Measurements from ENCODE around the gene DSE.

DSE gene

GRCh38 chr6:116413357-116413756 lies 42.6 kb downstream of the DSE start:
- no peak for DNase-seq (ENCODE audit: low spot score)

GRCh38 chr6:116417661-116418060 lies 46.9 kb downstream of the DSE start:
- DNase-seq (ENCODE audit: low spot score), result no peak

GRCh38 chr6:116419069-116419786 lies 48.5 kb downstream of the DSE start:
- no peak for DNase-seq (ENCODE audit: low spot score)

- DNase-seq (ENCODE audit: low spot score), result no peak
These were observed 49.6 kb downstream of the DSE start for GRCh38 chr6:116420341-116420740.

- no peak for DNase-seq (ENCODE audit: low spot score)
These were observed 51.5 kb downstream of the DSE start for GRCh38 chr6:116422238-116422637.

GRCh38 chr6:116424001-116424400 lies 53.3 kb downstream of the DSE start:
- no peak for DNase-seq (ENCODE audit: low spot score)

- no peak for DNase-seq (ENCODE audit: low spot score)
These were observed 55.8 kb downstream of the DSE start for GRCh38 chr6:116426551-116426950.

GRCh38 chr6:116429111-116429510 lies 58.4 kb downstream of the DSE start:
- no peak for DNase-seq (ENCODE audit: low spot score)

GRCh38 chr6:116430860-116431259 lies 60.1 kb downstream of the DSE start:
- no peak for DNase-seq (ENCODE audit: low spot score)

GRCh38 chr6:116431964-116432595 lies 61.3 kb downstream of the DSE start:
- no peak for DNase-seq (ENCODE audit: low spot score)

- no peak for DNase-seq (ENCODE audit: low spot score)
These were observed 62.5 kb downstream of the DSE start for GRCh38 chr6:116433206-116433712.

- no peak for DNase-seq (ENCODE audit: low spot score)
These were observed 63.4 kb downstream of the DSE start for GRCh38 chr6:116434056-116434725.

GRCh38 chr6:116436586-116436985 lies 65.8 kb downstream of the DSE start:
- DNase-seq (ENCODE audit: low spot score), result no peak

GRCh38 chr6:116437656-116438055 lies 66.9 kb downstream of the DSE start:
- no peak for DNase-seq (ENCODE audit: low spot score)

GRCh38 chr6:116438590-116439448 lies 68.1 kb downstream of the DSE start:
- no peak for DNase-seq (ENCODE audit: low spot score)

- no peak for DNase-seq (ENCODE audit: low spot score)
These were observed 68.8 kb downstream of the DSE start for GRCh38 chr6:116439522-116440051.

- DNase-seq (ENCODE audit: low spot score), result no peak
These were observed 72.4 kb downstream of the DSE start for GRCh38 chr6:116443105-116443504.

- peak; percentile 34 for DNase-seq (ENCODE audit: low spot score)
These were observed 73.3 kb downstream of the DSE start for GRCh38 chr6:116444092-116444491.

GRCh38 chr6:116444575-116444974 lies 73.8 kb downstream of the DSE start:
- no peak for DNase-seq (ENCODE audit: low spot score)

- no peak for DNase-seq (ENCODE audit: low spot score)
These were observed 74.4 kb downstream of the DSE start for GRCh38 chr6:116445102-116445501.

GRCh38 chr6:116446399-116446798 lies 75.7 kb downstream of the DSE start:
- no peak for DNase-seq (ENCODE audit: low spot score)

GRCh38 chr6:116447052-116447451 lies 76.3 kb downstream of the DSE start:
- no peak for DNase-seq (ENCODE audit: low spot score)

Data from germinal center (tissue), 1 donor.